HG02885 (cell line): ENCODE measurements around the gene N4BP2L2.
A peak's percentile ranks its signal among the peaks of the same experiment; 100 is the strongest.

Experiments
- ATAC-seq: cut with Tn5 transposase; IDR thresholded peaks from one replicate; pipeline ENCODE4 v1.9.1; 2021; ENCODE audit warnings: mild to moderate bottlenecking; ENCODE audit not compliant: unreplicated experiment, poor library complexity

The N4BP2L2 gene

GRCh38 chr13:32427852-32428580, 110.6 kb downstream of the N4BP2L2 start, which contains the start of gene N4BP2L1:
N4BP2L1 (minus strand) TSS chr13:32428130; CDS start chr13:32428082, 48 bp downstream.
- ATAC-seq = peak; percentile 70

GRCh38 chr13:32426990-32427851, 111.4 kb downstream of the N4BP2L2 start:
- peak; percentile 19 for ATAC-seq

- peak; percentile 40 for ATAC-seq
Measured at GRCh38 chr13:32426191-32426989, 112.2 kb downstream of the N4BP2L2 start.

GRCh38 chr13:32425158-32425557, 113.4 kb downstream of the N4BP2L2 start:
- no peak for ATAC-seq

- no peak for ATAC-seq
Measured at GRCh38 chr13:32423592-32423991, 115.0 kb downstream of the N4BP2L2 start.

GRCh38 chr13:32419862-32420261, 118.7 kb downstream of the N4BP2L2 start:
- ATAC-seq = no peak

- ATAC-seq = no peak
Measured at GRCh38 chr13:32417995-32418394, 120.6 kb downstream of the N4BP2L2 start.

- ATAC-seq = no peak
Measured at GRCh38 chr13:32415019-32415418, 123.6 kb downstream of the N4BP2L2 start.

GRCh38 chr13:32414580-32414979, 124.0 kb downstream of the N4BP2L2 start:
- ATAC-seq = no peak

GRCh38 chr13:32413284-32413683, 125.3 kb downstream of the N4BP2L2 start:
- no peak for ATAC-seq

- ATAC-seq = no peak
Measured at GRCh38 chr13:32409561-32410421, 128.8 kb downstream of the N4BP2L2 start.

- no peak for ATAC-seq
Measured at GRCh38 chr13:32409001-32409313, 129.6 kb downstream of the N4BP2L2 start.

GRCh38 chr13:32408296-32409000, 130.1 kb downstream of the N4BP2L2 start:
- peak; percentile 9 for ATAC-seq

- ATAC-seq = peak; percentile 87
Measured at GRCh38 chr13:32407854-32408253, 130.7 kb downstream of the N4BP2L2 start.

- no peak for ATAC-seq
Measured at GRCh38 chr13:32403108-32403507, 135.5 kb downstream of the N4BP2L2 start.

GRCh38 chr13:32391101-32391619, 147.4 kb downstream of the N4BP2L2 start:
- no peak for ATAC-seq

- ATAC-seq = peak; percentile 40
Measured at GRCh38 chr13:32390484-32390883, 148.1 kb downstream of the N4BP2L2 start.

GRCh38 chr13:32390048-32390447, 148.5 kb downstream of the N4BP2L2 start:
- peak; percentile 74 for ATAC-seq

- no peak for ATAC-seq
Measured at GRCh38 chr13:32385410-32385809, 153.2 kb downstream of the N4BP2L2 start.
